BLaER1 treated with 17β-estradiol and CSF1 and Interleukin-3, amounts not matched to agents 10 nM and 100 nM (cell line): Measurements from ENCODE around the gene SCN10A.

Source experiments
- H3K27ac ChIP-seq, 11 experiments: shearing (Covaris generic); formaldehyde crosslinking; 2 replicates each; pipeline ENCODE4 v1.8.1; 2022
- H3K27me3 ChIP-seq, 11 experiments: shearing (Covaris generic); formaldehyde crosslinking; 2 replicates each; pipeline ENCODE4 v1.8.1; 2022
- H3K36me3 ChIP-seq, 11 experiments: shearing (Covaris generic); formaldehyde crosslinking; 2 replicates each; pipeline ENCODE4 v1.8.1; 2022
- H3K4me1 ChIP-seq, 10 experiments: shearing (Covaris generic); formaldehyde crosslinking; 2 replicates each; pipeline ENCODE4 v1.8.1; 2022
- H3K4me2 ChIP-seq, 11 experiments: shearing (Covaris generic); formaldehyde crosslinking; 2 replicates each; pipeline ENCODE4 v1.8.1; 2022
- H3K4me3 ChIP-seq, 10 experiments: shearing (Covaris generic); formaldehyde crosslinking; 2 replicates each; pipeline ENCODE4 v1.8.1; 2022
- H3K9ac ChIP-seq, 11 experiments: shearing (Covaris generic); formaldehyde crosslinking; 2 replicates each; pipeline ENCODE4 v1.8.1; 2022
- H3K9me3 ChIP-seq, 11 experiments: shearing (Covaris generic); formaldehyde crosslinking; replicated peaks in 1 of 11; 2 replicates each; pipeline ENCODE4 v1.8.1; 2022
- H4K20me1 ChIP-seq, 11 experiments: shearing (Covaris generic); formaldehyde crosslinking; 2 replicates each; pipeline ENCODE4 v1.8.1; 2022
- Cebpa-rat ChIP-seq, 11 experiments: shearing (Covaris generic); IDR thresholded peaks; 2 replicates each; pipeline ENCODE4 v1.8.1; 2022

The SCN10A gene

DNA sequence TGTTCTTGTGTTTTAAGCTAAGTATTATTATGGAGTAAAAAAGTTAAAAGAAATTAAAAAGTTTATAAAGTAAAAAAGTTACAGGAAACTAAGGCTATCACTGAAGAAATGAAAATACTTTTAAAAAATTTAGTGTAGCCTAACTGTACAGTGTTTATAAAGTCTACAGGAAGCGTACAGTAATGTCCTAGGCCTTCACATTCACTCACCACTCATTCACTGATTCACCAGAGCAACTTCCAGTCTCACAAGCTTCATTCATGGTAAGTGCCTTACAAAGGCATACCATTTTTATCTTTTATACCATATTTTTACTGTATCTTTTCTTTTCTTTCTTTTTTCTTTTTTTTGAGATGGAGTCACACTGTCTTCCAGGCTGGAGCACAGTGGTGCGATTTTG lies 125.8 kb downstream of the SCN10A start:
- Histone ChIP-seq H3K4me3 (no peak overlapping the region), H3K9me3 (no peaks in the 10 kb centered on the region), H4K20me1 (no peaks in the 10 kb centered on the region), H3K27me3 (no peaks in the 10 kb centered on the region), H3K27ac (no peak overlapping the region), H3K9ac (no peak overlapping the region), H3K4me1 (peaks cover 0 to 5% (median 0%) of the 10 kb centered on the region in 10 experiments; a peak in 1 of 20 replicates), H3K4me2 (no peak overlapping the region), H3K36me3 (no peaks in the 10 kb centered on the region)
- TF ChIP-seq Cebpa-rat (IDR thresholded peaks at IDR 0.05): no peak

DNA sequence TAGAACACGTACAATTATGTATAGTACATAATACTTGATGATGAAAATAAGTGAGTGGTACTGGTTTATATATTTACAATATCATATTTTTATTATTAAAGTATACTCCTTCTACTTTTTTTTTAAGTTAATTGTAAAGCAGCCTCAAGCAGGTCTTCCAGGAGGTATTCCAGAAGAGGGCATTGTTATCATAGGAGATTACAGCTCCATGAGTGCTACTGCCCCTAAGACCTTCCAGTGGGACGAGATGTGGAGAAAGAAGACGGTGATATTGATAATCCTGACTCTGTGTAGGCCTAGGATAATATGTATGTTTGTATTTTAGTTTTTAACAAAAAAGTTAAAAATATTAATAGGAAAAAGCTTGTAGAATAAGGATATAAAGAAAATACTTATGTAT lies 126.2 kb downstream of the SCN10A start:
- no peak overlapping the region for H3K4me3 ChIP-seq
- peaks cover 0 to 5% (median 0%) of the 10 kb centered on the region in 10 experiments; a peak in 1 of 20 replicates for H3K4me1 ChIP-seq
- no peaks in the 10 kb centered on the region for H3K27me3 ChIP-seq
- H4K20me1 ChIP-seq: no peaks in the 10 kb centered on the region
- no peak for TF ChIP-seq Cebpa-rat (IDR thresholded peaks at IDR 0.05)
- H3K27ac ChIP-seq: no peak overlapping the region
- H3K9ac ChIP-seq: no peak overlapping the region
- no peaks in the 10 kb centered on the region for H3K36me3 ChIP-seq
- no peaks in the 10 kb centered on the region for H3K9me3 ChIP-seq
- no peak overlapping the region for H3K4me2 ChIP-seq

DNA sequence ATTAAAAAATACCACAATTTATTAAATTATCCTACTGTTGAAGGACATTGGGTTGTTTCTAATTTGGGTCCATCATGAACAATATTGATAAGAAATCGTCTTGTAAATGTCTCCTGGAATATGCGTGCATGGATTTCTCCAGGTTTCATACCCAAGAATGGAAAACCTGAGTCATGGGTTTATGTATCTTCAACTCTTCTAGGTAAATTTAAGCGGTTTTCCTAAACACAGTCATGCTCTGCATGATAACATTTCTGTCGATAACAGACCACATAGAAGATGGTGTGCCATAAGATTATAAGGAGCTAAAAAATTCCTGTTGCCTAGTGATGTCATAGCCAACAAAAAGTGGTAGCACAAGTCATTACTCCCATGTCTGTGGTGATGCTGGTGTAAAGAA lies 126.7 kb downstream of the SCN10A start:
- Histone ChIP-seq H3K4me2 (no peak overlapping the region), H3K9me3 (no peaks in the 10 kb centered on the region), H3K4me1 (peaks cover 0 to 9% (median 0%) of the 10 kb centered on the region in 10 experiments; a peak in 4 of 20 replicates), H4K20me1 (no peaks in the 10 kb centered on the region), H3K4me3 (no peak overlapping the region), H3K27me3 (no peaks in the 10 kb centered on the region), H3K9ac (no peak overlapping the region), H3K27ac (no peak overlapping the region), H3K36me3 (no peaks in the 10 kb centered on the region)
- TF ChIP-seq Cebpa-rat (IDR thresholded peaks at IDR 0.05): no peak

DNA sequence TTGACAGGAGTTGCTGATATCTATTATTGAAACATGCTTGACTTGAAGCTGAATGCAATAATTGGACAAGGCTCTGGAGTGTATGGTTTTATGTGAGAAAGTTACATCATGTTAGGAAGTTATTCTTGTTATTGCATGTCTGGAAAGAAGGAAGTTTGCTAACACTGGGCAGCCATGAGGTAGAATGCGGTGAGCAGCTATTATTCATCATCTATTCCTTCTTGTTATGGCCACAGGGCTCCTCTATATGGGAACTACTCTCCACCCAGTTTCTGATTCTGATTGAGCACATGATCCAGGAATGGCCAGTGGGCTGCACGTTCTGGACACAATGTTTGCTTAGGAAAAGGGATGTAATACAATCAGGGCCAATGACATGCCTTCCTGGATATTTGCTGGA lies 128.7 kb downstream of the SCN10A start:
- H4K20me1 ChIP-seq: no peaks in the 10 kb centered on the region
- H3K36me3 ChIP-seq: no peaks in the 10 kb centered on the region
- H3K9ac ChIP-seq: no peak overlapping the region
- H3K27me3 ChIP-seq: no peaks in the 10 kb centered on the region
- TF ChIP-seq Cebpa-rat (IDR thresholded peaks at IDR 0.05): no peak
- no peak overlapping the region for H3K4me2 ChIP-seq
- H3K4me1 ChIP-seq: peaks cover 0 to 13% (median 0%) of the 10 kb centered on the region in 10 experiments; a peak in 4 of 20 replicates
- H3K27ac ChIP-seq: no peak overlapping the region
- H3K9me3 ChIP-seq: no peaks in the 10 kb centered on the region
- H3K4me3 ChIP-seq: no peak overlapping the region

DNA sequence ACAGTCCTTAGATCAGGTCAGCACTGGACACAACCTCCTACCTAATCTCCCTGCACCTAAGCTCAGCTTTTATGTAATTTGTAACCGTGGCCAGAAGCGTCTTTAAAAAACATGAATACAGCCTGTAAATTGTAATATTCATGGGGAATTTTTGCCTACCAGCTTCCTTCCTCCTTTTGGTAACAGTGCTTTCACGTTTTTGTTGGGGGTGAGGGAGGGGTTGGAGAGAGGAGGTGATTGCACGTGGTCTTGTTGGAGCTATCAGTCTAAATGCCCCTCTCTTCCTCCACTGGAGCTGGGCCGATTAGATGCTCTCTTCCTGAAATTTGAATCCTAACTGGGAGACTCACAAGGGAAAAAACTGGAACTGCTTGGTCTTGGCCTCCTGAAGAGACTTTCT lies 131.5 kb downstream of the SCN10A start:
- Histone ChIP-seq H3K27me3 (no peaks in the 10 kb centered on the region), H3K4me1 (peaks cover 0 to 13% (median 0%) of the 10 kb centered on the region in 10 experiments; a peak in 4 of 20 replicates)

DNA sequence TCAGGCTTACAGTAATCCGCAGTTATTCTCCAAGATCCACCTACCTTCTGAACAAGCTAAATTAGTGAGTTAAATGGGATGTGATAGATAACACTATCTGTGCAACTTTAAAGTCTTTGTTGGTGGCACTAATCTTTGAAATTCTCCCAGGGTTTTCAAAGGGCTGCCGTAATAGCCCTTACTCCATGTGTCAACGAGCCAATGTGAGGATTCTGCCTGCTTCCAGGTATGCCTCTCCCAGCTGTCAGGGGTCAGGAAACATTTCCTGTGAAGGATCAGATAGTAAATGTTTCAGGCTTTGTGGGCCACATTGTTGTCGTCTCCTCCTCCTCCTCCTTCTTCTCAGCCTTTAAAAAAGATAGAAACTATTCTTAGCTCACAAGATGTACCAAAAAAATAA lies 146.3 kb downstream of the SCN10A start:
- no peaks in the 10 kb centered on the region for H3K36me3 ChIP-seq
- H3K9me3 ChIP-seq: no peaks in the 10 kb centered on the region
- H3K27ac ChIP-seq: no peak overlapping the region
- H3K4me2 ChIP-seq: no peak overlapping the region
- no peaks in the 10 kb centered on the region for H3K27me3 ChIP-seq
- no peak for TF ChIP-seq Cebpa-rat (IDR thresholded peaks at IDR 0.05)
- no peaks in the 10 kb centered on the region for H4K20me1 ChIP-seq
- H3K9ac ChIP-seq: no peak overlapping the region
- H3K4me1 ChIP-seq: no peaks in the 10 kb centered on the region
- no peak overlapping the region for H3K4me3 ChIP-seq

More for the DNA sequence above, 131.5 kb downstream of the SCN10A start:
- no peak for TF ChIP-seq Cebpa-rat (IDR thresholded peaks at IDR 0.05)
- no peaks in the 10 kb centered on the region for H3K9me3 ChIP-seq
- no peaks in the 10 kb centered on the region for H3K36me3 ChIP-seq
- H3K27ac ChIP-seq: no peak overlapping the region
- peak overlapping the region in 2 of 11 experiments; percentile 20 to 61; a peak in 4 of 22 replicates for H3K4me2 ChIP-seq
- H3K9ac ChIP-seq: no peak overlapping the region
- no peak overlapping the region for H3K4me3 ChIP-seq
- H4K20me1 ChIP-seq: no peaks in the 10 kb centered on the region

DNA sequence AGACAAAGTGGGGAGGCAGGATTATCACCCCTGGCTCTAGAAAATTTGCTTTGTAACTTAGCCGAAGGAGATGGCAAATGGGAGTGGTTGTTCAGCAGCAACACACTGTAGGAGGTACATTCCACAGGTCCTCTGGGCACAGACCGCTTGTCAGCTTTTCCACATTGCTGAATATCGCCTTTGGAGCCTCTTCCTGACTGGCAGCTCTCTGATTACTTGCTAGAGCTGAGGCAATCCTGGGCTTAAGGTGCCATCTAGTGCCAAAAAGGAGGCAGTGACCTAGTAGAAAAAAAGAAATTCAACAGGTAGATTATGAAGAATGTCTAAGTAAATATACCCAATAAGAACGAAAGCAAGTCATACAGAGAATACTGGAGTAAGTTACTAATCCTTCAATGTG lies 153.5 kb downstream of the SCN10A start:
- H3K4me3 ChIP-seq: no peak overlapping the region
- H4K20me1 ChIP-seq: no peaks in the 10 kb centered on the region
- H3K36me3 ChIP-seq: 0 out of 22 replicates have a peak, but pooled peaks cover 0 to 2% (median 0%) of the 10 kb centered on the region in 11 experiments
- no peak overlapping the region for H3K27ac ChIP-seq
- H3K4me1 ChIP-seq: no peaks in the 10 kb centered on the region
- H3K27me3 ChIP-seq: no peaks in the 10 kb centered on the region
- no peak overlapping the region for H3K4me2 ChIP-seq
- H3K9me3 ChIP-seq: peaks cover 20 to 33% (median 27%) of the 10 kb centered on the region in 11 experiments
- no peak overlapping the region for H3K9ac ChIP-seq
- TF ChIP-seq Cebpa-rat (IDR thresholded peaks at IDR 0.05): no peak

DNA sequence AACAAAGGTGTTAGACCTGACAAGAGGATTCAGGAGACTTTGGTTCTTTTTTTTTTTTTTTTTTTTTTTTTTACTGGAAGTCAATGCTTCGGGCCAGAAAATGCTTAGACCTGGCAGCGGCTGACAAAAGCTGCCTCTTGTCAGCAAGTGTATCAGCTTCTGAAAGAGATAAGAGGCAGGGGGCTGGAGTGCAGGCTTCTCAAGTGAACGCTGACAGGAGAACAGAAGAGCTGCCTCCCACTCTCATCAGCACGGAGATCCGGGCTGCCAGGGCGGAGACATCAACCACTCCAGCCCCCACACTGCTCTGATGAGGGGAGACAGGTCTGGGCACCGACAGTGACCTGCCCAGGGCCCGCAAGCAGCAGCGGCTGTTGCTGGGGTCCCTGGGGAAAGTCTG lies 157.2 kb downstream of the SCN10A start:
- Histone ChIP-seq H3K27ac (no peak overlapping the region), H3K27me3 (no peaks in the 10 kb centered on the region), H3K9me3 (peaks cover 20 to 33% (median 27%) of the 10 kb centered on the region in 11 experiments), H3K4me2 (no peak overlapping the region), H4K20me1 (no peaks in the 10 kb centered on the region), H3K4me3 (no peak overlapping the region), H3K36me3 (0 out of 22 replicates have a peak, but pooled peaks cover 0 to 2% (median 0%) of the 10 kb centered on the region in 11 experiments), H3K4me1 (peaks cover 0 to 13% (median 10%) of the 10 kb centered on the region in 10 experiments; a peak in 11 of 20 replicates), H3K9ac (no peak overlapping the region)
- TF ChIP-seq Cebpa-rat (IDR thresholded peaks at IDR 0.05): no peak

DNA sequence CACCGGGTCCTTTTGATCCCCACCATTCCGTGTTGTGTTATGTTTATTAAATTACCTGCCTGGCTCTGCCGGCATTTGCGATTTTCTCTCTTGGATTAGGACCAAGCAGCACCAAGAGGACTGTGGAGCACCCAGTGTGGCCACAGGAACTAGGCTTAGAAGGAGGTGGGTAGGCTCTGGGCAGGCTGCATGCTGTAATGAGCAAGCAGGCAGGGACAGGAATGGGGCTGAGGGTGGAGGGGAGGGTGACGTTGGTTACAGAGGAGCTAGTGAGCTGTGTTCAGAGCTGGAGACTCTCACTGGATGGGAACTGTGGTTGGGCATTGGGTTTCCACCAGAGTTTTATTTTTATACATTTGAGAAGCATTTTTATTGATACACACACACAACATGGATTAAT lies 158.6 kb downstream of the SCN10A start:
- H3K9ac ChIP-seq: no peak overlapping the region
- 0 out of 22 replicates have a peak, but pooled peaks cover 0 to 2% (median 0%) of the 10 kb centered on the region in 11 experiments for H3K36me3 ChIP-seq
- no peaks in the 10 kb centered on the region for H4K20me1 ChIP-seq
- H3K4me1 ChIP-seq: peaks cover 0 to 13% (median 10%) of the 10 kb centered on the region in 10 experiments; a peak in 11 of 20 replicates
- TF ChIP-seq Cebpa-rat (IDR thresholded peaks at IDR 0.05): no peak
- H3K4me2 ChIP-seq: no peak overlapping the region
- H3K27me3 ChIP-seq: no peaks in the 10 kb centered on the region
- H3K9me3 ChIP-seq: peaks cover 12 to 19% (median 17%) of the 10 kb centered on the region in 11 experiments
- no peak overlapping the region for H3K27ac ChIP-seq
- H3K4me3 ChIP-seq: no peak overlapping the region

DNA sequence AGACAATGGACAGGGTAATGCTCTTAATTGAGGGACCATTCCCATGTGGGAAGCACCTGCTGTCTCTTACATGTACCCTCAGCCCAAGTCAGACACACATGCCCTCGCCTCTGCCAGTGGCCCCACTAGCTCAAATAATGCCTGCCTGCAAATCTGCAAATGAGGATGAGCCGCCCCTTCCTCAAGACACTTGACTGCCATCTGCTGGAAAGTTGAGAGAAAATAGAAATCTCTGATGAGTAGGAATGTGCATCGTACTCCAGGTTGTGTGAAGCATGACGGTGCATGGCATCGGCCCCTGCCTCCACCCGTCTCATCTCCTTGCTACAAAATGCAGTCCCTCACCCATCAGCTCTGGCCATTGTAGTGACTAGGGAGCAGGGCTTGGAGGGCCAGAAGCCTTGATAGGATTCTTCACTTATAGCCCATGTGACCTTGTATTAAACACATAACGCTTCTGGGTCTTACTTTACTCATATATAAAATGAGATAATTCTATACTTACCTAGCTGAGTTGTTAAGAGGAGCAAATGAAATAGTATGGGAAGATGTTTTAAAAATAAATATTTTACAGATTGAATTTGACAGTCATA lies 160.2 kb downstream of the SCN10A start:
- H3K27ac ChIP-seq: no peak overlapping the region
- peaks cover 0 to 4% (median 2%) of the 10 kb centered on the region in 11 experiments; a peak in 11 of 22 replicates for H3K9me3 ChIP-seq
- no peaks in the 10 kb centered on the region for H3K36me3 ChIP-seq
- no peak for TF ChIP-seq Cebpa-rat (IDR thresholded peaks at IDR 0.05)
- peaks cover 0 to 17% (median 10%) of the 10 kb centered on the region in 10 experiments; a peak in 11 of 20 replicates for H3K4me1 ChIP-seq
- 0 out of 22 replicates have a peak overlapping the region, but pooled peaks of 2 of the 11 experiments have one; percentile 23 to 28 for H3K4me2 ChIP-seq
- H3K27me3 ChIP-seq: peaks cover 0 to 3% (median 0%) of the 10 kb centered on the region in 11 experiments; a peak in 5 of 22 replicates
- H3K9ac ChIP-seq: no peak overlapping the region
- no peak overlapping the region for H3K4me3 ChIP-seq
- H4K20me1 ChIP-seq: no peaks in the 10 kb centered on the region
